HG02885 (cell line): ENCODE results near the gene OR4N2.
"Not testable (repeated sequence)": the region's sequence is repeated elsewhere in the genome, so short reads cannot be mapped to it uniquely, and the experiment has no call there.

ENCODE experiments used
- ATAC-seq: cut with Tn5 transposase; IDR thresholded peaks from one replicate; pipeline ENCODE4 v1.9.1; 2021; ENCODE audit warnings: mild to moderate bottlenecking; ENCODE audit not compliant: unreplicated experiment, poor library complexity

The OR4N2 gene, protein sequence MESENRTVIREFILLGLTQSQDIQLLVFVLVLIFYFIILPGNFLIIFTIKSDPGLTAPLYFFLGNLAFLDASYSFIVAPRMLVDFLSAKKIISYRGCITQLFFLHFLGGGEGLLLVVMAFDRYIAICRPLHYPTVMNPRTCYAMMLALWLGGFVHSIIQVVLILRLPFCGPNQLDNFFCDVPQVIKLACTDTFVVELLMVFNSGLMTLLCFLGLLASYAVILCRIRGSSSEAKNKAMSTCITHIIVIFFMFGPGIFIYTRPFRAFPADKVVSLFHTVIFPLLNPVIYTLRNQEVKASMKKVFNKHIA

DNA sequence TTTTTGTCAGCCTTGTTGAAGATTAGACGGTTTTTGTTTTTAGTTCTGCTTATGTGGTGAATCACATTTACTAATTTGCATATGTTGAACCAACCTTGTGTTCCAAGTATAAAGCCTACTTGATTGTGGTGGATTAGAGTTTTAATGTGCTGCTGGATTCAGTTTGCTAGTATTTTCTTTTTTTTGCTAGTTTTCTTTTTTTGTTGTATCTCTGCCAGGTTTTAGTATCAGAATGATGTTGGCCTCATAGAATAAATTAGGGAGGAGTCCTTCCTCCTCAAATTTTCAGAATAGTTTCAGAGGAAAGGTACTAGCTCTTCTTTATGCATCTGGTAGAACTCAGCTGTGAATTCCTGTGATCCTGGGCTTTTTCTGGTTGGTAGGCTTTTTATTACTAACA lies at the start of gene OR4N2:
Gene OR4N2, plus strand, starts transcription at position 301 of the 400 bp plus-strand sequence. CDS start 23,679 bp downstream, outside the sequence.
- not testable (repeated sequence) for ATAC-seq

DNA sequence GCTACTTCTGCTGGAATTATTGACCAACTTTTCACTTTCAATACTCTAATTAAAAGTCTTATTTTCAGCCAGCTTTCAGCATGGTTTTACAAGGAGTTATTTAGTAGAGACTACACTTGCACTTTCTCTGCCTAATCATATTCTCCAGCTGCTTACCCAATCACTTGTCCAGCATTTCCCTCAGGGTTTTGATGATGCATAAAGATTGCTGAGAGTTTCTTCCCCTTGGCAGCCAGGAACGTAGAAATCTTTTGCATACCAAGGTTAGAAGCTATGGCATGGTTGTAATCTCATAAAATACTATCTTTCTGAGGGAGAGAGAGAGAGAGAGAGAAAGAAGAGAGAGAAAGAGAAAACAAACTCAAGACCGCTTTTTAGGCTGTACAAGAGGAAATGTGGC lies 49.4 kb upstream of the OR4N2 start:
- ATAC-seq, result no peak

DNA sequence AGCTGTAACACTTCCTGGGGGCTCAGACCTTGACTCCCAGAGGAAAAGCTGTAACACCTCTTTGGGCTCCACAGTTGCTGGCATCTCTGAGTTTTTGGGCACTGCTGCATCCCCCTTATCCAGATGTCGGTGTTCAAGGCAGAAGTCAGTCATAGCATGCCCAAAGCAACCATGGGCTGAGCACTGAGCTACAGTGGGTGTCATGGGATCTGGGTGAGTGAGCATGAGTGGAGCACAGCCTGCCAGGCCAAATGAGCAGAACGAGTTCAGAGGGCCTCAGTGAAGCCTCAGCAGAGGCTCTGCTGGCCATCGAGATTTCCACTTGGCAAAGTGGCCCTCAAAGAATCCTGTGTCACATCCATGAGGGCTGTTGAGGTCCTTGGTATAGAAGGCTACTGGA lies 32.1 kb upstream of the OR4N2 start:
- ATAC-seq, result not testable (repeated sequence)

DNA sequence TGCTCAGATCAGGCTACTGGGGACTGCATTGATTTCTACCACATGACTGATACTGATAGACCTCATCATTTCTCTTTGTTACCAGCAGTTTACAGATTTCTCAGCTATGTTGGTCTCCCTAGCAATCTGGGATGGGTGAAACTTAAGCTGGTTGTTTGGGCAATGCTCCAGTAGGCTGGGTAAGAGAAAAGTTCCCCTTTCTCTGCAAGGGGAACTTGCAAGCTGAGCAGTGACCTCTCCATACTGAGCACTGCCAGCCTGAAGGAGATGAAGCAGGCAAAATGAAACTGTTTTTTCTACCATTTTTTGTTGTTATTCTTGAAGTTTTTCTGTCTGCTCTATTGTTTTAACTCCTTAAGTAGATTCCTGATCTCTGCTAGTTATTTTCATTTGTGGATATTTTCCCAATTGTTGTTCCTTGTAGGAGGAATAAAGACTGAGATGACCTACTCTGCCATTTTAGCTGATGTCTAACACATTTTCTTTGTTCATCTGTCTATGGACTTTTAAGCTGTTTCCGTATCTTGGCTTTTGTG lies 31.6 kb upstream of the OR4N2 start:
- ATAC-seq, result no peak

DNA sequence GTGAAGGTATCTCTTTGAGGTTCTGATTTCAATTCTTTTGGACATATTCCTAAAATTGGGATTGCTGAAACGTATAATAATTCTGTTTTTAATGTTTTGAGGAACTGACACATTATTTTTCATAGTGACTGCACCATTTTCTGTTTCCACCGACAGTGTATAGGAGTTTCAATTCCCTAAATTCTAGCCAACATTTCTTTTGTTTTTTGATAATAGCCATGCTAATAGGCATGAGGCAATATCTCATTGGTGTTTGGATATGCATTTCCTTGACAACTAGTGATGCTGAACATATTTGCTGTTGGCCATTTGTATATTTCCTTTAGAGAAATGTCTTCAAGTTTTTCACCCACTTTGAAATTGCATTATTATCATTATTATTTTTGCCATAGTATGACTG lies 31.1 kb upstream of the OR4N2 start:
- ATAC-seq, result not testable (repeated sequence)

DNA sequence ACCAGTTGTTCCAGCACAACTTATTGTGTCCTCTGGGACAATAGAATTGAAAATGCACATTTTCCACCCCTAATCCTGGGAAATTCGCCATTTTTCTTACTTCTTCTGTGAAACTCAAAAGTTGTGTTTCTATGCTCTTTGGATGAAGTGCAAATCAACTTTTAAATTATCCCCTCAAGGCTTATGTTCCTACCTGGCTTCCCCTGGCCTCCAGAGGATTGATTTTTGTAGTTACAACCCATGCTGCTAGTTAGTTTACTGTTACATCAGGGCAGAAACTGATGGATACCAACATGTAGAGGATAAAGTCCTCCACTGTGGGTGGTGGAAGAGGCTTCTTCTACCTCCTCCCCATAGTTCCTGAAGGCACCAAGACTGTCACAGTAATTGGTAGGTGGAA lies 30.4 kb upstream of the OR4N2 start, which contains the start of gene OR4M1:
Gene OR4M1, plus strand, starts transcription at position 301 of the 400 bp plus-strand sequence. CDS start 6,819 bp downstream, outside the sequence.
- ATAC-seq, result not testable (repeated sequence)

DNA sequence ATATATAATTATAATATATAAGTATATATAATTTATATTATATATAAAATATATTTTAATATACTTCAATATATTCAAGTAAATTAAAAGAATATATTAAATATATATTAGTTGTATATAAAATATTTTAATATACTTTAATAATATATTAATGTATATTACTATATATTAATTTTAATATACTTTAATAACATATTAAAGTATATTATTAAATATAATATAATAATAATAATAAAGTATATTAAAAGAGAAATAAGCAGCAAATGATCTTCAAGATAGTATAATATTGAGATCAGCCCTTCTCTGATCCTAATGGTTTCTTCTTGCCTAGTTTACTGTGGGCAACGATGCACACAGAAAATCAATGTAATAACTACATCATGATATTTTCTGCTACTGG lies 28.0 kb upstream of the OR4N2 start:
- no peak for ATAC-seq

DNA sequence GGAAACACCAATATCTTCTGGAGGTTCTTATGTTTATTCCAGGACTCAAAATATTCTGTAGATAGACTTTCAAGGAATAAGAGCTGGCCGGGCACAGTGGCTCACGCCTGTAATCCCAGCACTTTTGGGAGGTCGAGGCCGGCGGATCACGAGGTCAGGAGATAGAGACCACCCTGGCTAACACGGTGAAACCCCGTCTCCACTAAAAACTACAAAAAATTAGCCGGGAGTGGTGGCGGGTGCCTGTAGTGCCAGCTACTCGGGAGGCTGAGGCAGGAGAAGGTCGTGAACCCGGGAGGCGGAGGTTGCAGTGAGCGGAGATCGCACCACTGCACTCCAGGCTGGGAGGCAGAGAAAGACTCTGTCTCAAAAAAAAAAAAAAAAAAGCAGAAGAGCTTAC lies 17.7 kb upstream of the OR4N2 start:
- not testable (repeated sequence) for ATAC-seq

DNA sequence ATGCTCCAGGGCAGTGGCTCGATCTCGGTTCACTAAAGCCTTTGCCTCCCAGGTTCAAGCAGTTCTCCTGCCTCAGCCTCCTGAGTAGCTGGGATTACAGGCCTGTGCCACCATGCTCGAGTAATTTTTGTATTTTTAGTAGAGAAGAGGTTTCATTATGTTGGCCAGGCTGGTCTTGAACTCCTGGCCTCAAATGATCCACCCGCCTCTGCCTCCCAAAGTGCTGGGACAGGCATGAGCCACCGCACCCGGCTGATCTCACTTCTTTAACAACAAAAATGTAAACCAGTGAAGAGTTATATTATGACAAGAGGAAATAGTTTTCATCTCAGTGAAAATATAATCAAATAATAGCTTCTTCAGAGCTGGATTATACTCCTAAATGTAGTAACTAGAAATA lies 16.3 kb upstream of the OR4N2 start:
- ATAC-seq, result not testable (repeated sequence)

DNA sequence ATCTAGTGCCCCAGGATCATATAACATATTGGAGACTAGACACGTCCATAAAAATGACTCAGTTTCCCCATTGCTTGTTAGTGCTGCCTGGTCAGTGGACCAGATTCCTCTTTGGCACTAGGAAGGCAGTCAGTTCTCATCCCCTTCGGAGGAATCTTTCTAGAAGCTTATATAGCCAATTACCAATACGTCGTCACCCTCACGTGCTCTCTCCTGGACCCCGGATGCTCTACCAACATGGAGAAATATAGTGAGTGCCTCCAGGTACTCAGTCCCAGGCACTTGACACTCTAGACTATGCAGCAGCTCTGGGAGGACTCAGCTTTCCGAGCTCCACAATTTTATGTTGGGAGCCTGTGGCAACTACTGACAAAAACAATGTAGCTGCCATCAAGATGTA lies 15.4 kb upstream of the OR4N2 start:
- not testable (repeated sequence) for ATAC-seq

DNA sequence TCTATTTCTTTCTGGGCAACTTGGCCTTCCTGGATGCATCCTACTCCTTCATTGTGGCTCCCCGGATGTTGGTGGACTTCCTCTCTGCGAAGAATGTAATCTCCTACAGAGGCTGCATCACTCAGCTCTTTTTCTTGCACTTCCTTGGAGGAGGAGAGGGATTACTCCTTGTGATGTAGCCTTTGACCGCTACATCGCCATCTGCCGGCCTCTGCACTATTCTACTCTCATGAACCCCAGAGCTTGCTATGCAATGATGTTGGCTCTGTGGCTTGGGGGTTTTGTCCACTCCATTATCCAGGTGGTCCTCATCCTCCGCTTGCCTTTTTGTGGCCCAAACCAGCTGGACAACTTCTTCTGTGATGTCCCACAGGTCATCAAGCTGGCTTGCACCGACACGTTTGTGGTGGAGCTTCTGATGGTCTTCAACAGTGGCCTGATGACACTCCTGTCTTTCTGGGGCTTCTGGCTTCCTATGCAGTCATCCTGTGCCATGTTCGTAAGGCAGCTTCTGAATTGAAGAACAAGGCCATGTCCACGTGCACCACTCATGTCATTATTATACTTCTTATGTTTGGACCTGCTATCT lies 7.0 kb upstream of the OR4N2 start:
- not testable (repeated sequence) for ATAC-seq

DNA sequence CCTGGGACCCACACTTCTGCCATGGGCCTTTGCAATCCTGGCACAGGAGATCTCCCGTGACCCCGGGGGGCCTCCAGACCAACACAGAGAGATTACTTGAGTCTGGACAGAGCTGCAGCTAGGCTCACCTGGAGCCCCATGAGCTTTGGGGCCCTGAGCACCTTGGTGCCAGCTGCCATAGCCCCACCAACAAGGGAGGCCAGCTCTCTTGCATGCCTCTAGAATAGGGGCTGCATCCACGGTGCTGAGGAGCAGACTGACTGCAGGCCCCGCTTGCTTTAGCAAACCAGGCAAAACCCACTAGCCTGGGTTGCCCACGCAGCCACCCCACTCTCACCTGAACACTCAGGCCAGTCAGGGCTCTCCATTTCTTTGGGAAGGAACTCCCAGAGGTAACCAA lies 3.7 kb upstream of the OR4N2 start:
- ATAC-seq, result no peak

DNA sequence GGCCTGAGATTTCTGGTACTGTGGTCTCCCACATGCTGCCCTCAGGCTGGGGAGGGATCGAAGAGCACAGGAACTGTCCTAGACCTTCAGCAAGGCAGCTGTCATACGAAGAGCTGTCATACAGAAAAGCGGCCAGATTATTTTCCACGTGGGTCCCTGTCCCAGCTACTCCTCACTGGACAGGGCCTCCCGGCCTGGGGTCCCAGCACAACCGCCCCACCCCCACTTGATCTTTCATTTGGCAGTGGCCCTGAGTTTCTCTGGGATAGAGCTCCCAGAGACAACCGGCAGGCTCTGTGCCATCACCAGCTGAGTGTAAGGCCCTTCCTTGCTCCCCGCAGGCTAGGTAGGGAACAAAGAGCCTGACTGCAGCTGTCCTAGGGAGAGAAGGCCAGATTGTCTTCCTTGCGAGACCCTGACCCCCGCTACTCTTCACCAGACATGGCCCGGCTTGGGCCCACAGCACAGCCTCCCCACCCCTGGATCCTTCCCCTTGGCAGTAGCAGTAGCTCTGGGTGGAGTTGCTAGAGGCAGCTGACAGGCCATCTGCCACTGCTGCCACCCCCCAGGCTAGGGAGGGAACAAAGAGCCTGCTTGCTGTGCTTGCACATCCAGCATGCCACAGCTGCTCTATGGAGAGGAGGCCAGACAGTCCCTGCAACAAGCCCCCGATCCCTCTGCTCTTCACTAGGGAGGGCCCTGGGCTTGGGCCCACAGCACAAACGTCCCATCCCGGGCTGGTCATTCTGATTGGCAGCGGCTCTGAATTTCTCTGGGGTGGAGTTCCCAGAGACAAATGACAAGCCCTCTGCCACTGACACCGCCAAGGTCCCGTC lies 3.1 kb upstream of the OR4N2 start:
- no peak for ATAC-seq

DNA sequence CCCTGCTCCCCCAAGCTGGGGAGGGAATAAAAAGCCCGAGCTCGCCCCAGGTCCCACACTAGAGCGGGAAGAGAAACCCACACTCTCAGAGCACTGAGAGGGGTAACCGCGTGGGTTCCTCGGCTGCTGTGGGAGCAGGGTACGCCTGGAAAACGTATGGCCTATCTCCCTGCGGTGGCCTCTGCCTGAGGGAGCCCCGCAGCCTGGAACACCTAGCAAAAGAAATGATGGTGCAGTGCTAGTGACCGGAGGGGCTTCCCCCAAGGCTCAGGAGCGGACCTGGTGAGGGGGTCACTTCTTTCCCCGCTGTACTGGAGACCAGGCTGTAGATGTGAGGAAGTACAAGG lies 2.5 kb upstream of the OR4N2 start:
- no peak for ATAC-seq

DNA sequence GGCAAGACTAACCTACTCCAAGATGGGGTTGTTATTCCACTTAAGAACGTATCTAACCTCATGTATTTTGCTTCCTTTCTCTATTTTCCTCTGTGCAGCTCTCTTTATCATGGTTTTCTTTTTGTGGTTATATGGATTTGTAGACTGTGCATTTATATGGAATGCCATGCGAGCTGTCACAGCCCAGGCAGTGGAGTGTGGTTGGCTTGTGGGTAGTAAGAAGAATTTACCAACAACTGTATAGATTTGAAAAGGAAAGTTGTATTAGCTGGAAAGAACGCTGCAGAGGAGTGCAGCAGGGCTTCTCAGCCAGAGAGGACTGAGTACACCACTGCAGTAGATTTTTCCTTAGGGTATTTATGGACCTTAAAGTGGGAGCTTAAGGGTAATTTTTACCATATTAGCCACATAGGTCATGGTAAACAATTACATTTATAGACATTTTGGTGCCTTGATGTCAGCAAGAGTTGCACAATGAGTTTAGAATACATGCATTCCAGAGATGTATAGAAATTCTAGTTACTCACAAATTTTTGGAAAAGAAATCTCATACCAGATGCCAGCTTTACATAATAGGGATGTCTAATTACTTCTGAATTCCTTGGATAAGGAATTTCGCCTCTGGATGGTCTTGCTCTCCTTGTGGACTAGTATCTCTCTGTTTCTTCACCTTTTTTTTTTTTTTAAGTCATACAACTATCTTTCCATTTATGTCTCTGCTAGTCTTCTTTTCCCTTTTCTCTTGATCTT lies 9.8 kb downstream of the OR4N2 start:
- not testable (repeated sequence) for ATAC-seq

DNA sequence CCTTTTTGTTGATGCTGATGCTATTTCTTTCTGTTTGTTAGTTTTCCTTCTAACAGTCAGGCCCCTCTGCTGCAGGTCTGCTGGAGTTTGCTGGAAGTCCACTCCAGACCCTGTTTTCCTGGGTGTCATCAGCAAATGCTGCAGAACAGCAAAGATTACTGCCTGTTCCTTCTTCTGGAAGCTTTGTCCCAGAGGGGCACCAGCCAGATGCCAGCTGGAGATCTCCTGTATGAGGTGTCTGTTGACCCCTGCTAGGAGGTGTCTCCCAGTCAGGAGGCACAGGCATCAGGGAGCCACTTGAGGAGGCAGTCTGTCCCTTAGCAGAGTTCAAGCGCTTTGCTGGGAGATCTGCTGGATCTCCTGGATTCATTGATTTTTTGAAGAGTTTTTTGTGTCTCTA lies 16.3 kb downstream of the OR4N2 start:
- not testable (repeated sequence) for ATAC-seq

DNA sequence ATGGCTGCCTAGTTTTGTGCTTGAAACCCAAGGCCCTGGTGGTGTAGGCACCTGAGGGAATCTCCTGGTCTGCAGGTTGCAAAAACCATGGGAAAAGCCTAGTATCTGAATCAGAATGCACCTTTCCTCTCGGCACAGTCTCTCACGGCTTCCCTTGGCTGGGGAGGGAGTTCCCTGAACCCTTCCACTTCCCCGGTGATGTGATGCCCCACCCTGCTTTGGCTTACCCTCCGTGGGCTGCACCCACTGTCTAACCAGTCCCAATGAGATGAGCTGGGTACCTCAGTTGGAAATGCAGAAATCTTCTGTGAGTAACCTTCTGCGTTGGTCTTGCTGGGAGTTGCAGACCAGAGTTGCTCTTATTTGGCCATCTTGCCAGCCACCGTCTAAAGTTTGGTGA lies 17.4 kb downstream of the OR4N2 start:
- ATAC-seq, result not testable (repeated sequence)

DNA sequence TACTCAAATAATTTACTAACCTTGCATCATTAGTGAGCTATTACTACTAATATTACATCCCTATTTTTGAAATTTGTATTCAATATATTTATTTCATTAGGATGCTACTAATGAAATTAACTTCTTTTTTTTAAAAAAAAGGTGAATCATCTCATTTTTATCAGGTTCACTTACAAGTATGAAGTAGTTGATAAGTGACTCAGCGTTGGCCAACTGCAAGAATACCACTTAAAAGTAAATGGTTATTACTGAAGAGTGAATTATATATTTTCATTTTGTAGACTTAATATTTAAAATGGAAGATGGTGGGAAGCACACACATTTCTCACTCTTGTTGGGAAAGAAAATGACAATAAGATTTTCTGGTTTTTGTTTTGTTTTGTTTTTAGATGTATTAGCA lies 19.6 kb downstream of the OR4N2 start:
- no peak for ATAC-seq

DNA sequence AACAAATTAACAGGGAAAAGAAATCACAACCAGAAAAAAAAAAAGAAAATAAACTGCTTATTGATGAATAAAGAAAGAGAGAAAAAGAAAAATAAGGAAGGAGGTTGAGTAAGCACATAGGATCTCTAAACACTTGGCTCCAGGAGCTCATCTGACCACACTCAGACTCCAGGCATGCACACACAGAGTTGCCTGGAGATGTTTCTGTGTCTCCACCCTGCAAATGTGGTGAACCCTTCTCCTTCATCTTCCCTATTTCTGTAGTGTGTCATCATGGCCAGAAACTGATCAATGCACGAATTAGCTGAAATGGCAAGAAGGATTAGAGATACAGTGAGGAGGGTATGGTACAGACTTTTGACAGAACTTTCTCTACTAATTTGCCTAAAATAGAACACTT lies 20.2 kb downstream of the OR4N2 start:
- no peak for ATAC-seq

DNA sequence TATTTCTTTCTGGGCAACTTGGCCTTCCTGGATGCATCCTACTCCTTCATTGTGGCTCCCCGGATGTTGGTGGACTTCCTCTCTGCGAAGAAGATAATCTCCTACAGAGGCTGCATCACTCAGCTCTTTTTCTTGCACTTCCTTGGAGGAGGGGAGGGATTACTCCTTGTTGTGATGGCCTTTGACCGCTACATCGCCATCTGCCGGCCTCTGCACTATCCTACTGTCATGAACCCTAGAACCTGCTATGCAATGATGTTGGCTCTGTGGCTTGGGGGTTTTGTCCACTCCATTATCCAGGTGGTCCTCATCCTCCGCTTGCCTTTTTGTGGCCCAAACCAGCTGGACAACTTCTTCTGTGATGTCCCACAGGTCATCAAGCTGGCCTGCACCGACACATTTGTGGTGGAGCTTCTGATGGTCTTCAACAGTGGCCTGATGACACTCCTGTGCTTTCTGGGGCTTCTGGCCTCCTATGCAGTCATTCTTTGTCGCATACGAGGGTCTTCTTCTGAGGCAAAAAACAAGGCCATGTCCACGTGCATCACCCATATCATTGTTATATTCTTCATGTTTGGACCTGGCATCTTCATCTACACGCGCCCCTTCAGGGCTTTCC lies 24.2 kb downstream of the OR4N2 start:
- ATAC-seq, result not testable (repeated sequence)
